B cell (primary cell): ENCODE data around the gene CPNE9. TPM values are rescaled to one million over a fixed set of nuclear protein-coding genes. Genes with fewer than 3 reads are reported as not detected.

Experiments
- ATAC-seq: fragments of 200-7000 bp; cut with Tn5 transposase; one replicate; pipeline ENCODE4 v1.10.0; 2021; ENCODE audit warnings: low read depth, mild to moderate bottlenecking, moderate number of reproducible peaks, moderate library complexity
- CTCF ChIA-PET: fragments of 350-600 bp; sonication (Branson Sonifier 250); formaldehyde crosslinking; loops from one replicate; lab custom pipeline; 2021; ENCODE audit warnings: antibody characterized with exemption, inconsistent platforms; lab: Charles Lee
- POLR2A ChIA-PET: fragments of 350-600 bp; sonication (Branson Sonifier 250); formaldehyde crosslinking; loops from one replicate; lab custom pipeline; 2021; ENCODE audit warnings: antibody characterized with exemption; lab: Charles Lee
- DNase-seq: peaks from one replicate; pipeline ENCODE4 v3.0.0; 2013
- H2AFZ ChIP-seq: 2 replicates; pipeline ENCODE4 v1.6.1; 2012; ENCODE audit warnings: mild to moderate bottlenecking, low read depth, low read length; ENCODE audit not compliant: insufficient read depth, poor library complexity, severe bottlenecking
- H3K27ac ChIP-seq, 2 donors: 1 replicate in 1 of 2; 2 replicates in 1 of 2; pipeline ENCODE4 v1.5.1; 2012 to 2013; ENCODE audit warnings: low read length in 2 of 2, mild to moderate bottlenecking in 2 of 2, moderate library complexity in 1 of 2
- H3K27me3 ChIP-seq, 4 experiments: fragments of 200-600 bp in 1 of 4; sonication (generic) in 1 of 4; replicated peaks in 1 of 4; 1 replicate in 2 of 4; 2 replicates in 2 of 4; pipeline versions ENCODE4 v1.6.1 to v1.7.0; 2013 to 2016; ENCODE audit warnings: low read length in 3 of 4, mild to moderate bottlenecking in 2 of 4, mixed read lengths in 1 of 4, moderate library complexity in 1 of 4; ENCODE audit not compliant: insufficient read depth in 4 of 4, control insufficient read depth in 3 of 4; ENCODE audit errors: control extremely low read depth in 1 of 4
- H3K36me3 ChIP-seq, 2 experiments: replicated peaks in 1 of 2; 1 replicate in 1 of 2; 2 replicates in 1 of 2; pipeline versions ENCODE4 v1.6.1 to v1.7.1; 2013; ENCODE audit warnings: low read length in 1 of 2; ENCODE audit not compliant: insufficient read depth in 2 of 2, control insufficient read depth in 1 of 2; ENCODE audit errors: control extremely low read depth in 1 of 2, extremely low read depth in 1 of 2
- H3K4me1 ChIP-seq, 2 donors: fragments of 200-600 bp in 1 of 2; sonication (generic) in 1 of 2; 1 replicate in 1 of 2; 2 replicates in 1 of 2; pipeline versions ENCODE4 v1.5.1 to v1.6.1; 2013 to 2017; ENCODE audit warnings: low read length in 2 of 2; ENCODE audit not compliant: control insufficient read depth in 2 of 2, insufficient read depth in 2 of 2
- H3K4me2 ChIP-seq: replicated peaks from 2 replicates; pipeline ENCODE3; 2012; ENCODE audit warnings: mild to moderate bottlenecking, low read depth, low read length; ENCODE audit not compliant: poor library complexity, severe bottlenecking
- H3K4me3 ChIP-seq, 5 experiments: fragments of 200-600 bp in 1 of 5; sonication (generic) in 1 of 5; 1 replicate in 3 of 5; 2 replicates in 2 of 5; pipeline versions ENCODE4 v1.5.1 to v1.7.0; 2011 to 2016; ENCODE audit warnings: low read length in 4 of 5, mild to moderate bottlenecking in 4 of 5, low read depth in 2 of 5, control low read depth in 1 of 5, moderate library complexity in 1 of 5; ENCODE audit not compliant: insufficient read depth in 1 of 5; ENCODE audit errors: control extremely low read depth in 1 of 5, extremely low read depth in 1 of 5
- H3K79me2 ChIP-seq: fragments of 200-600 bp; sonication (generic); one replicate; pipeline ENCODE4 v1.6.0; 2016; ENCODE audit warnings: low read length; ENCODE audit not compliant: control insufficient read depth, insufficient read depth
- H3K9ac ChIP-seq: fragments of 200-600 bp; sonication (generic); 2 replicates; pipeline ENCODE4 v1.6.1; 2017; ENCODE audit warnings: mild to moderate bottlenecking, low read length, moderate library complexity
- H3K9me3 ChIP-seq, 3 donors: one replicate each; pipeline versions ENCODE4 v1.6.1 to v1.7.1; 2013; ENCODE audit warnings: low read length in 2 of 3; ENCODE audit not compliant: control insufficient read depth in 2 of 3, insufficient read depth in 1 of 3; ENCODE audit errors: control extremely low read depth in 1 of 3
- H4K20me1 ChIP-seq: 2 replicates; pipeline ENCODE4 v1.6.0; 2012; ENCODE audit warnings: mild to moderate bottlenecking, low read length; ENCODE audit not compliant: insufficient read depth, control insufficient read depth, poor library complexity, severe bottlenecking
- H3K27ac Mint-ChIP-seq: one replicate; pipeline ENCODE4 v1.8.0; 2021; ENCODE audit warnings: mixed read lengths
- H3K27me3 Mint-ChIP-seq: one replicate; pipeline ENCODE4 v1.8.0; 2021; ENCODE audit warnings: mixed read lengths
- H3K4me1 Mint-ChIP-seq: one replicate; pipeline ENCODE4 v1.8.0; 2021; ENCODE audit warnings: mixed read lengths
- H3K4me3 Mint-ChIP-seq: one replicate; pipeline ENCODE4 v1.8.0; 2021; ENCODE audit warnings: mixed read lengths
- H3K9me3 Mint-ChIP-seq: one replicate; pipeline ENCODE4 v1.8.0; 2022; ENCODE audit warnings: mixed read lengths; ENCODE audit not compliant: insufficient read depth
- EZH2 ChIP-seq: IDR thresholded peaks from 2 replicates; pipeline ENCODE4 v1.6.1; 2012; ENCODE audit warnings: borderline replicate concordance, low read depth, mild to moderate bottlenecking, moderate library complexity, low read length; ENCODE audit not compliant: insufficient read depth, poor library complexity, severe bottlenecking
- WGBS: methylation state at CpG from one replicate; pipeline ENCODE4 v1.1.5; 2013; ENCODE audit warnings: missing lambda C conversion rate; ENCODE audit not compliant: insufficient coverage; 5-methylcytosine and 5-hydroxymethylcytosine counted together
- intact Hi-C: fragments of 100-400 bp; cut with micrococcal nuclease; formaldehyde crosslinking; loops from one replicate; pipeline ENCODE4 v1.10.0; 2022
- polyA plus RNA-seq: library from polyadenylated mRNA; depleted of rRNA; stranded (reverse); fragments of >200 nt; gene quantifications from 2 replicates; pipeline ENCODE4 v1.2.3, GENCODE V29; 2012
- total RNA-seq, 2 donors: library from RNA; stranded (reverse); fragments of 120-200 nt in 1 of 2; gene quantifications; 1 replicate in 1 of 2; 2 replicates in 1 of 2; pipeline versions ENCODE4 v1.2.3 to v1.2.4, GENCODE V29; 2013 to 2022
- TF ChIP-seq, protein P1 (sequence below): fragments of 200-600 bp; IDR thresholded peaks from one replicate; pipeline ENCODE4 v1.8.0; 2022; ENCODE audit warnings: antibody characterized with exemption, mild to moderate bottlenecking

CPNE9 gene
- total and polyA plus RNA-seq, 2 donors (not counting 1 experiment from before 2014, with no cell fraction given), result 0.30 to 0.37 TPM

- no peaks in the 10 kb centered on the region for H3K4me1 Mint-ChIP-seq
These were observed 59.2 kb downstream of the CPNE9 start for GRCh38 chr3:9762871-9763270.

GRCh38 chr3:9765865-9766264, 62.2 kb downstream of the CPNE9 start:
- no peak overlapping the region for H3K27ac ChIP-seq
- Mint-ChIP-seq H3K4me1 (peaks cover 20% of the 10 kb centered on the region), H3K27me3 (peaks cover 5% of the 10 kb centered on the region), H3K4me3 (no peak overlapping the region), H3K9me3 (no peaks in the 10 kb centered on the region), H3K27ac (no peak overlapping the region)
- H3K4me3 ChIP-seq, result no peak overlapping the region
- H2AFZ ChIP-seq, result no peak overlapping the region
- H4K20me1 ChIP-seq, result no peaks in the 10 kb centered on the region
- H3K79me2 ChIP-seq, result no peaks in the 10 kb centered on the region
- no peak for TF ChIP-seq EZH2
- TF ChIP-seq, protein P1, sequence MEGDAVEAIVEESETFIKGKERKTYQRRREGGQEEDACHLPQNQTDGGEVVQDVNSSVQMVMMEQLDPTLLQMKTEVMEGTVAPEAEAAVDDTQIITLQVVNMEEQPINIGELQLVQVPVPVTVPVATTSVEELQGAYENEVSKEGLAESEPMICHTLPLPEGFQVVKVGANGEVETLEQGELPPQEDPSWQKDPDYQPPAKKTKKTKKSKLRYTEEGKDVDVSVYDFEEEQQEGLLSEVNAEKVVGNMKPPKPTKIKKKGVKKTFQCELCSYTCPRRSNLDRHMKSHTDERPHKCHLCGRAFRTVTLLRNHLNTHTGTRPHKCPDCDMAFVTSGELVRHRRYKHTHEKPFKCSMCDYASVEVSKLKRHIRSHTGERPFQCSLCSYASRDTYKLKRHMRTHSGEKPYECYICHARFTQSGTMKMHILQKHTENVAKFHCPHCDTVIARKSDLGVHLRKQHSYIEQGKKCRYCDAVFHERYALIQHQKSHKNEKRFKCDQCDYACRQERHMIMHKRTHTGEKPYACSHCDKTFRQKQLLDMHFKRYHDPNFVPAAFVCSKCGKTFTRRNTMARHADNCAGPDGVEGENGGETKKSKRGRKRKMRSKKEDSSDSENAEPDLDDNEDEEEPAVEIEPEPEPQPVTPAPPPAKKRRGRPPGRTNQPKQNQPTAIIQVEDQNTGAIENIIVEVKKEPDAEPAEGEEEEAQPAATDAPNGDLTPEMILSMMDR, result no peak
- peaks cover under 1 to 2% of the 10 kb centered on the region in 2 experiments for H3K36me3 ChIP-seq
- ATAC-seq (no peak), DNase-seq (no peak)
- POLR2A ChIA-PET, result no interaction called here
- H3K4me2 ChIP-seq, result no peak overlapping the region
- intact Hi-C loops, result no loop called here
- H3K9me3 ChIP-seq, result no peaks in the 10 kb centered on the region
- 100% methylated on average over 4 of the region's 4 CpGs for WGBS
- H3K9ac ChIP-seq, result no peak overlapping the region
- H3K27me3 ChIP-seq, result peaks cover 0 to 12% (median 2%) of the 10 kb centered on the region in 4 experiments
- H3K4me1 ChIP-seq, result peaks cover 17 to 18% of the 10 kb centered on the region in 2 donors
- CTCF ChIA-PET, result no interaction called here

More at GRCh38 chr3:9762871-9763270, 59.2 kb downstream of the CPNE9 start:
- no peak overlapping the region for H3K27ac Mint-ChIP-seq
- H3K27me3 Mint-ChIP-seq, result no peaks in the 10 kb centered on the region
- Histone ChIP-seq H2AFZ (no peak overlapping the region), H3K36me3 (peaks cover 5 to 23% of the 10 kb centered on the region in 2 experiments), H3K9ac (no peak overlapping the region), H3K9me3 (peaks cover 0 to 3% (median 0%) of the 10 kb centered on the region in 3 donors), H4K20me1 (no peaks in the 10 kb centered on the region), H3K4me1 (no peaks in the 10 kb centered on the region), H3K4me2 (no peak overlapping the region), H3K79me2 (no peaks in the 10 kb centered on the region), H3K4me3 (no peak overlapping the region), H3K27ac (no peak overlapping the region), H3K27me3 (no peaks in the 10 kb centered on the region)
- intact Hi-C loops, result no loop called here
- TF ChIP-seq EZH2, result no peak
- TF ChIP-seq, protein P1, result no peak
- H3K9me3 Mint-ChIP-seq, result no peaks in the 10 kb centered on the region
- ChIA-PET POLR2A (no interaction called here), CTCF (interaction anchor here (1.4 kb wide), 1 partner anchor 19 kb away, joined by 3 read pairs; no protein-coding TSS in a partner anchor)
- ATAC-seq (no peak), DNase-seq (no peak)
- no peak overlapping the region for H3K4me3 Mint-ChIP-seq
- 97% methylated on average over 7 of the region's 8 CpGs for WGBS
